ENCODE results near the gene GABRG3.

GABRG3 gene

DNA sequence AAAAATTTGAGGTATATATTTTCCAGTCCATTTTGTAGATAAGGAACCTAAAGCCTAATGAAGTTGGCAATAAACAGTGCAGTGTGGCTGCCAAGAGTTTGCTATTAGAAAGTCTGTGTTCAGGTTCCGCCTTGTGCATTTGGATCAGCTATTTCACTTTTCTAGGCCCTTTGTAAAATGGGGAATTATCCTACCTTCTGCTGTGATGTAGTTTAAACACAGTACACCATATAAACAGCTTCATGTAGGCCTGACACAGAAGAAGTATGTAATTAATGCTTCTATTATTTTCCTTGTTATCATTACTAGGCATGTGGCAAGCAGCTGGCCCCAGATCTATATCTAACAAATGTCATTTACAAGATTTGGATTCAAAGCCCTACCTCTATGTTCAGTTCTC is 456.3 kb downstream of the GABRG3 start:
- no peak for DNase-seq

DNA sequence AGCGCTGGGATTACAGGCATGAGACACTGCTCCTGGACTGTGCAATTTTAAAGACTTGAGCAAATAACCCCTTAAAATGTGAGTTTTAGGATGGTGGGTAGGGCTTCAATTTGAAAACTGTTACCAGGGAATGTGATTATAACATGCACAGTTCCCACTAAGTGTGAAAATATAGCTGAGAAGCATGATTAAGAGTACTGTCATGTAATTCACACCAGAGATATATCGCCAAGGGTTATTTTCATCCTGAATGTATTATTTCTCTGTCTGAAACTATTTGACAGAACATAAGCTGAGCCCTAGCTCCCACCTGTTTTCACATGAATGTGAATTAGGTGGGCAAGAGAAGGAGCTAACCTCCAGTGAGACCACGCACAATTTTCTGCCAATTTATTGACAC is 457.2 kb downstream of the GABRG3 start:
- DNase-seq = no peak

DNA sequence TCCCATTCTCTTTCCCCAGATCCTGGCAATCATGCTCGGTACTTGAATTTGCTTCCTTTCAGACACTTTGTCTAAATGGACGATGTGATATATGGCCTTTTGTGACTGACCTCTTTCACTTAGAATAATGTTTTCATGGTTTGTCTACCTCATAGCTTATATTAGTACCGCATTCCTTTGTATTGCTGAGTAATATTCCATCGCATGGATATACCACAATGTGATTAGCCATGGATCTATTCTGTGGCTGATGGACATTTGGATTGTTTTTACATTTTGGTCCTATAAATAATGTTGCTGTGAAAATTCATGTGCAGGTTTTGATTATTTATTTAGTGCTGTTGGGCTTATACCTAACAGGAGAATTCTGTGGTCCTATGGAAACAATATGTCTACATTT is 458.6 kb downstream of the GABRG3 start:
- no peak for DNase-seq

DNA sequence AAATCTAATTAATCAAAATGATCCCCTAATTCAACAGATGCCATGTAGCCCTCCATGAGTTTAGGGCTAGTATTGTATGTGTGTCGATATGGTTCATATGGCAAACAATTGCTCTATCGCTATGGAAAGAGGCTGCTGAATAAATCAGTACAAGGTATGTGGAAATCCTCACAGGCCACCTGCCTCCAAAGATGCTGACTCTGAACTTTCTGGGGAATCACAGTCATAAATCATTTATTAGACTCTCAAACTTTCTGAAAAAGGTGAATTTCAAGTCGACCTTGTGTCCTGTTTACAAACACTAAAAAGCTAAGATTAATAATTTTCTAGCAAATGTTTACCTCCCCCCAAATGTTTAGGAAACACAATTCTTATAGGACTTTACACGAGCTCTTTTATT is 462.6 kb downstream of the GABRG3 start:
- DNase-seq = no peak

DNA sequence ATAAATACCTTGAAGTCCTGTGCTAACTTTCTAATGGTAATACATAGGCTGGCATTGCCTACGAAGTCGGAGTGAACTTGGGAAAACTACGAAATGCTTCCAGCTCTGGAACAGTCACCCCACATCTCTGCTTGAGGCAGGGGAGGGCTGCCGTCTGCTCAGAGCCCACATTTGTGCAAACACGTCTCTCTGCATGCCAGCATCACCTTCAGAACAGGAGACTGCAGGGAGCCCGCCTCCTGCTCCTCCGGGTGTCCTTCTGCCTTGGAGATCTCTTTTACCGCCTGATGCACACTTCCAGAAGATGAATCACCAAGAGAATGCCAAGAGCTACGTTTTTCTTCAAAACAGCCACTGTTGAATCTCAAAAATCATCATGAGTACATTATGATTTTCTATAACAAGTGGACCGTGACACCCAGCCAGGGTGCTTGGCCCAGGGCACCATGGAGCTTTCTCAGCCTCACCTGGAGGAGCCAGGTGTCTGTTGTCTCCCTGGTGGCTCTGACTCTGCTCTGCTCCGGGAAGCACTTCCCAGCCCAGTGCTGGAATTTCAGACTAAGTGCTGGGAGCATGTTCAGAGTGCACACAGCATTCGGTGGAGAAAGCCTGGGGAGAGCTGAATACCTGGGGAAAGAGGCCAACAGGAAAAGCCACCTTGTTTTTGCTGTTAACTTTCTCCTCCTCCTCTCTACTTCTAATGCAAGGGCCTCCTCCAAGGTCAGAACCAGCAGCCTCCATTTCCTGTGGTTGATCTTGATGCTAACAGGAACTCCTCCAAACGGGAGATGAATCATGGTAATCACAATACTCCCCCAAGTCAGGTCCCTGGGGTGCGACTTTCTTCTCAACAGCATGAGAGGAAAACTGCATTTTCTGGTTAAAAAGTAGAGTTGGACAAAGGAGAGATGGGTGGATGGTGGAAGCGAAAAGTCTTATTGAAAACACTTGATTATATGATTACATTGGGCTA is 467.7 kb downstream of the GABRG3 start:
- peak; percentile 26 for DNase-seq

DNA sequence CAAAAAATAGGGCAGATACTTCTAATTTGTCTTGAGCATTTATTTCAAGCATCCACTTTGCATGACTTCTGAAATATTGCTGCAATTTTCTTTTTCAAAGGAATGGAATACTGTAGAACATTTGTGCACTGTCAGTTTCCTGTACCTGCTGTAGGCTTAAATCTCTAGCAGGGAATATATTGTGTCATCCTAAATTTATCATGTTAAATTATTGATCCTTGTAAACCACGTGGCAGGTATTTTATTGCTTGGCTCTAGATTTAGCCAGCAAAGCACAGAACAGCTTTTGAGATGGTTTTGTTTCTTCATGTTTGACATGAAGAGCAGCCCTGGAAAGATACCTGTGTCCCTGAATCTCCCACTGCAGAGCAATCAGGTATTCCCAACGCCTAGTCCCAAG is 470.1 kb downstream of the GABRG3 start:
- DNase-seq = no peak

DNA sequence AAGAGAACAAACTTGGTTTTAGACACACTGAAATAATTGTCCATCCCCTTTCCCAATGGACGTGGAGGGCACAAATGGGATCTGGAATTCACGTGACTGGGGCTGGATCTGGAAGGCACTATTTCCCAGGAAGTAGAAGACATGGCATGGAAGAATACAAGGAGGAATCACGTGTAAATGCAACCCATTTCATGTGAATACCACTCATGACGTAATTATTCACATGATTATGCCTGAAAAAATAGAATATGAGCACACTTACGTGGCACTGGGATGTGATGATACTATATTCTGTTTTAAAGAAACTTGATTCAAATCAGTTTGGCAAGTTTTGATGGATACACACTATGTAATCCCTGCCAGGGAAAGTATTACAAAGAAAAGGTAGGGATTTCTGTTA is 477.3 kb downstream of the GABRG3 start:
- no peak for DNase-seq

DNA sequence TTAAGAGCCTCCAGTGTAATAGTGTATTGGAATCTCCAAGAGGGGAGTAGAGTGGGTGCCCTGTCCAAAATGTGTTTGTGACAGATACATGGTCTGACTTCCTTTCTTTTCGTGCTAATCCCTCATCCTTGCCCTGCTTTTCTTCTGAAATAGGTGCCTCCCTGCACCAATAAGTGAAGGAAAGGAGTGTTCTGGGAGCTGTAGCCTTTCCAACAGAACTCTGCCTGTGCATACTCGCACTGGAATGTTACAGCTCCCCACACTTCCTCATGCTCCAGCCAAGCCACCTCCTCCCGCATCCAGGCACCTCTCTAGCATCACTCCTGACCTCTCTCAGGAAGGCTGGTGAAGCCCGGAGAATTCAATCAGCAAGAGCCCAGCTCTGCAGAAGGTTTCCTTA is 478.0 kb downstream of the GABRG3 start:
- no peak for DNase-seq

DNA sequence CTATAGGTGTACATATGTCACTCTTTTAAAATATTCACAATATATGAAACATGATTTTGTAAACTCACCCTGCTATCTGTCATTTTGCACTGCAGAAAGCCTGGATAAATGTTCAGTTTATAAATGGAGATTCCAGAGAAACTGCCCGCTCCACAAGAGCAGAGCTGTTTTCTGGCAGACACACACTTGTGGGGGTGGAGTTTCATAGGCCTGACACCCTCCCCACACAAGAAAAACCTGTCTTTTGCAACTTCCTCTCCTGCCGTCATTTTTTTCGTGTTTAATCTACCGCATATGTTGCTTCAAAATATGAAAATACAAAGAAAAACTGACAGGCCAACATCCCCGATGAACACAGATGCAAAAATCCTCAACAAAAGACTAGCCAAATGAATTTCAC is 479.0 kb downstream of the GABRG3 start:
- DNase-seq = no peak

DNA sequence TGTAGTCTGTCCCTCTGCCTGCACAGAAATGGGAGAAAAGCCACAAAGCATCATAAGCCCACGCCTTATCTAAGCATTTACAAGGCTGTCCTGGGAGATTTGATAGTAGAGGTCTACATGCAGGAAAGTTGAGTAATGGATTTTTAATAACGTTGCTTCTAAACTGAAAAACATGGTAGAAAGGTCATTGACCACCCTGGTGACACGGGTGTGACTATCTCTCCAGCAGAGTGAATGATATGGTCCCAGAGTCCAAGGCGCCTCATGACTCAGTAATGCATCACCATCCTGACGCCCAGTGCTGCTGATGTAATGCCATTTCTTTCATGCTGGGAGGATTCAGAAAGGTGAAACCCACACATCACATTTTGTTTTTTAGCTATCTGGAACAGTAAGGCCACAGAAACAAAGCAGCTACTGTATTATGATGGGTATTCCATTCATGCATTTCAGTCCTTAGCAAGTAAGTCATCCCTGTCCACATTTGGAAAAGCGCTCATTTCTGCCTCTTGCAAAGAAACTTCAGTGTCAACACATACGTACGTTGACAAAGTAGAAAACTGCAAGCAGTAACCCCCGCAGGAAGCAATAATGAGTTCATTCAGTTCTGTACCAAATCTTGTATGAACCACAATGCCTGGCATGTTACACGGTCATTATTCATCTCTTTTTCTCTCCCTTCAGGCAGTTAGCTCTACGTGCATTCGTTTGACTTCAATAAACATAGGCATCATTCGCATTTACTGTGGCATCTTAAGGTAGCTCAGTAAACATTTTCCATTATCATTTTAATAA is 483.5 kb downstream of the GABRG3 start:
- peak; percentile 78 for DNase-seq

DNA sequence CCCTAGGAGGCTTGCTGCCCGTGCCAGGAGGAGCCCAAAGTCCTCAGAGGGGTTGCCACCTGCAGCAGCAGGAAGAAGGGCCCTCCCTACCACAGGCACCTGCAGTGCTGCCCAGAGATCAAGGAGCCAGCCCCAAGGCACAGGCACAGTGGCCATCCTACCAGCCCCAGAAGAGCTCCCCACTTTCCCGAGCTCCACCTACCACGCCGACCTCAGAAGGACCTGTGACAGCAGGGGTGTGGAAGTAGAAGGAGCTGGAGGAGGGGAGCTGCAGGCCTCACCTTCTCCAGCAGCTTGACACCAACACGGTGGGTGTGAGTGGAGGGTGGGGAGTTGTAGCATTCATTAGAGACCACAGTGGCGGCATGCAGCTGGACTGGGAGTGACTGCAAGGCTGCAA is 485.8 kb downstream of the GABRG3 start:
- no peak for DNase-seq

DNA sequence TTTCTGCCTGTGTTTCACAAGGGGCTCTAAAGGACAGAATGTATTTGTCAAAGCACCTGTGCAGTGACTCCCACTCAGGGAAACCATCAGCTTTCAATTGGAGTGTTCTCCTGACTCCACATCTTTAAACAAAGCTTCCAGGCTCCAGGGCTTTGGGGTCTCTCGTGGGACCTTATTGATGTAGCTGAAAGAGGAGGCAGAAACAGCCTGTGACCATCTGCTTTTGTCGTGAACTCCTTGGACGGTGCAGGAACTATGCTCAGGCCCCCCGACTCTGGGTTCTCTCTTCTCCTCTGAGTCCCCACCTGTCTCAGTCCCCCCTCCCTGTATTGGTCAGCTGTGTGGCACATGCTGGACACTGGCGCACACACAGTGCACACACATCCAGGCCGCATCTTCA is 486.8 kb downstream of the GABRG3 start:
- DNase-seq = no peak

DNA sequence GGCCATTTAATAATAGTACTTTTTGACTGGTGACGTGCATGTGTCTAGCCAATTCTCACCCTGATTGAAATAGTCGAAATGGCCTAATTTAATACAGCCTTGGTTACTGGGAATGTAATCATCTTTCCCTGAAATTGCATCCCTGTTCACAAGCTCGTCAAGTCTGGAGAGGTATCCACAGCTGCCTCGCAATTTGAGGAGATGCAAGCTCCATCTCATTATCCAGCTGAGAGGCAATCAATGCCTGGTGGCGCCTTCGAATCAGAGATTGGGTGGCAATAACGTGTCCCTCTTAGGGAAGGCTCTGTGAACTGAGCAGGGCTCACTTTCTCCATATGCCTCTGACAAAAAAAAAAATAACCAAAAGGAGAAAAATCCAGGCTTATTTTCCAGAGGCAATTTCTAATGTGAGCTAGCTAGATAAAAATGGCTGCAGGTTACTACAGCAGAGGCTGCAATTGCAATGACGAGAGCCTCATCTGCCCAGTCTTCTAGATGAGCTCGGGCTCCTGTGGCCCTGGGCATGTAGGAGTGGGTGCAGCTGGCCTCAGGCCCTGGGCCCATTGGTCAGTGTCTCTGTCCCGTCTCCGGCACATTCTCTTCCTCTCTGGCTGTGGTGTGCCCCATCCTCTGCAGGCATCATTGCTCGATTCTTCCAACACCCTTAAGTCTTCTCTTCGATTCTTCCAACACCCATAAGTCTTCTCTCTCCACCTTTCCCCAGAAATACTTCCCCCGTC is 487.5 kb downstream of the GABRG3 start:
- no peak for DNase-seq

DNA sequence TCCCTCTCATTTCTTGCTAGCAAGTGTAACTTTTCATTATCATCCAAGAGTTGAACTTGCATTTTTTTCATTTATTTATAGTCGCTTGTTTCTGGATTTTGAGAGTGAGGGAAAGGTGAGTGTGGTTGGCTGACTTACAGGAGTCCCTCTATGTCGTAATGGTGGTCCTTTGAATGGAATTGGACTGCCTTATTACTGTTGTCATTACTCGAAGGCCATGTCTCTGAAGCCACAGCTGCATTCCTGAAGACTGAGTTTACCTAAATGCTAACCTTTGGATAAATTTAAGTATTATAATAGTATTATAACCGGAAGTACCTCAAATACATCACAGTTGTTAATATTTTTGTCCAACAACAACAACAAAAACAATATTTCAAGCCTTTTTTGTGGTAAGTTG is 488.9 kb downstream of the GABRG3 start:
- DNase-seq = no peak

DNA sequence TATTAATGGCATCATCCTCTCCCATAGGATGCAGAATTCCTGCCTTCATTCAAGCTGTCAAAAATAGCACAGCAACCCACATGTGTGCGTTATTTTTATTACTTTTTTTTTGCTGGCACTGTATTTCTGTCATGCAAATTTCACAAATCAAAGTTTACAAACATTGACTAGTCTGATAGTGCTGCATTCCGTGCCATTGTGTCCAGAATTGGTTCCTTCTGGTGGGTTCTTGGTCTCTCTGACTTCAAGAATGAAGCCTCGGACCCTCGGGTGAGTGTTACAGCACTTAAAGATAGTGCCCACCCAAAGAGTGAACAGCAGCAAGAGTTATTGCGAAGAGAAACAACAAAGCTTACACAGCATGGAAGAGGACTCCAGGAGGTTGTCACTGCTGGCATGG is 490.2 kb downstream of the GABRG3 start:
- DNase-seq = no peak

DNA sequence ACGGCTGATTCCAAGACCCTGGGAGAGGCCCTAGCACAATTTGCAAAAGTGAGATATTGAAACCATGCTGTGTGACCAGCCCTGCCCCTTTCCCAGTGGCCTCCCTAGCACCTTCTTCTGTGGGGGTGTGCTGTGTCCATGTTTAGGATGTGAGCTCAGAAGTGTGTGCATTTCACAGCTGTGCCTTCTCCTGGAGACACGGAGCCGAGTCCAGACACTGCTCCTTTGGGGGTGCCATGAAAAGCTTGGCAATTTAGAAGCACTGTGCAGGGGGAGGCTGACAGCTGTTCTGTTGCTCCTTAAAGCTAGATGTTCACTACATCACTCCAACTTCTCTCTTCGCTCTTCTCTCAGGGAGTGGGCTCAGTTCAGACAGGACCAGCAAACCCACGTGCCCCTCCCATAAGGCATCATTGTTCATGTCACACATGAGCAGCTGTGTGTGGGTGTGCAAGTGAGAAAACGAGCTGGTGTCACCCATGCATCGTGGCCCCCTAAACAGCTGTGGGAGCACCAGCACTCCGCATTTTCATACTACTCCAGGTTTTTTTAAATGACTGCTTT is 492.6 kb downstream of the GABRG3 start:
- DNase-seq = no peak

DNA sequence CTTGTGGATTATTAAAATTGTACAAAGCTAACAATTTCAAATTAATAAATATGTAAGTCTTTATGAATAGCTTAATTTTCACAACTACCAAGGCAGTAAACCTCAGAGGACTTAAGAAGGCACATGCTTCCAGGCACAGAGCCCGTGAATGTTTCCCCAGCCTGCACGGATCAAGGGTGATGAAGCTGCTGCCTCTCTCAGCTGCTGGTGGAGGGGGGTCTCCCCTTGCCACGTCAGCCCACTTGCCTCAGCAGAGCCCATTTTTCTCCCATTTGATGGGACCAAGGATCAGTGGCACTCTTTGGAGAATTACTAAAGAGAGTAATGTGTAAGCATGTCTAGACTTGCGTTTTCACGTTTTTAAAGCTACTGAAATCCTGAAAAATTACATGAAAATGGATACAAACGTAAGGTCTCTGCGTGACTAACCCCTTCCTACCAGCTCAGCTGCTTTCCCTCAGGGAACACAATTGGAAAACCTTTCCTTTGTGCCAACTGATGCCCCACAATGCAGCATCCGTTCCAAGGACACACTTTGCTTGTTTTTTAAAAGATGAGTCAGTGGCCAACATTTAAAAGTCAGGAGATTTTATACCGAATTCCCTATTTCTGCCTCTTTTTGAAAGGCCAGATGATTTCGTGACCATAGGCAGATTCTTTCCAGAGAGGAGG is 494.1 kb downstream of the GABRG3 start:
- DNase-seq = no peak

DNA sequence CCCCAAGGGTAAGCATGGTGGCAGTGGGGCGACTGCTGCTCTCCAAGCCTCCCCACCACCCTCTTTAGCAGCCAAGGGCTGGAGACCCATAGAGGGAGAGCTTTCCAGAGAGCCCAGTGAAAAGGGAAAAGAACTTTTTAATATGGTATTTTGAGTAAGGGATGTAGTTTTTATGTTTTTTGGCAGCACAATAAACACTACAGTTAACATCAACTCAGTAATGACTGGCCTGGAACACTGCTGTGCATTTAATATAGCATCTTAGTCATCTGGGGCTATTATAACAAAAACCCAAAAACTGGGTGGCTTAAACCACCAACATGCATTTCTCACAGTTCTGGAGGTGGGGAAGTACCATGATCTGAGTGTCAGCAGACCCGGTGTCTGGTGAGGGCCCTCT is 495.8 kb downstream of the GABRG3 start:
- DNase-seq = no peak

DNA sequence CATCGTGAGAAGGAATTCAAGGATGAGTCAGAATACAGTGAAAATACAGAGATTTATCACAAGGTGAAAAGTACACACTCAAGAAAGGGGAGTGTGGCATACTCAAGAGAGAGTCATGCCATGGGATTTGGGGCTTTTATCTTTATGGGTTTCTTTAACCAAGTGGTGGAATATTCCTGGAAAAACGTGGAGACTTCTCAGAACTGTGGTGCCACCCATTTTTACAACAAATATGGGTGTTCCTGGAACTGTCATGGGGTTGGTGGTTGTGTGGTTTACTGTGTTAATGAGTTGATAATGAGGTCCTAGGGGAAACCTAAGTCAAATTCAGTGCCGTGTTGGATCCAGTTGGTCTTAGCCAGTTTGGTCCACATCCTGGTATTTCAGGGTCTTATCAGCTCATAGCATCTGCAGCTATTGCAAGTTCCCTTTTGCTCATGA is 497.2 kb downstream of the GABRG3 start:
- no peak for DNase-seq

DNA sequence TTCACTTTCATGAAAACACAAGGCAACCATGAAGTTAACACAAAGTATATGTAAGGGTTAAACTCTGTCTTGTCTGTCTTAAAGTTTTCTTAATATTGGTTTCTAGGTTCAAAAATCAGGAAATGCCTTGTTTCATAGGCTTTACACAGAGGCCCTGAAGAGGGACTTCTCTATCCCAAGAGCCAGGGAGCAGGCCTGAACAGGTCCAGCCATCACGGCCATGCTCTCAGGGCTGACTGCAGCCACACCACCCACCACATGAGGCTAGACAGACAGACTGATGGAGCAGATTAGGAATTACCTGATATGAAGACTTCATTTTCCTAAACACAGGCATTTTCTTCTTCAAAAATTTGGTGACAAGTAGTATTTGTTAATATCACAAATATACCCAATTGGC is 502.9 kb downstream of the GABRG3 start:
- no peak for DNase-seq

DNA sequence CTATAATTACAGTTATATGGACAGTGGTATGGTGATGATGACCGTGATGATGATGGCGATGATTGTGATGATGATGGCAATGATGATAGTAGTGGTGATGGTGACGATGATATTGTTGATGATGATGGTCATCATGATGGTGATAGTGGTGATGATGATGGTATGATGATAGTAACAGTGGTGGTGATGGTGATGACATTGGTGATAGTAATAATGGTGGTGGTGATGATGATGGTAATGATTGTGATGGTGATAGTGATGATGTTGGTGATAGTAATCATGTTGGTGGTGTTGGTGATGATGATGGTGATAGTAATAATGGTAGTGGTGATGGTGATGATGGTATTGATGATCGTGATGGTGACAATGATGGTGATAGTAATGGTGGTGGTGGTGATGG is 504.4 kb downstream of the GABRG3 start:
- DNase-seq = no peak
